ENCODE data around the gene MCAM.

The MCAM gene

GRCh38 chr11:119355091-119355843 lies 38.3 kb upstream of the MCAM start:
- TF ChIP-seq CTCF (conservative IDR thresholded peaks at IDR 0.05; ENCODE audit: control insufficient read depth, insufficient read depth, low read depth, low read length): no peak
- no peak overlapping the region for H3K4me3 ChIP-seq (ENCODE audit: control insufficient read depth, low read depth, low read length)
- no peak for DNase-seq (ENCODE audit: low read depth)

GRCh38 chr11:119352857-119353260 lies 35.9 kb upstream of the MCAM start:
- no peak overlapping the region for H3K4me3 ChIP-seq (ENCODE audit: control insufficient read depth, low read depth, low read length)
- no peak for DNase-seq (ENCODE audit: low read depth)
- TF ChIP-seq CTCF (conservative IDR thresholded peaks at IDR 0.05; ENCODE audit: control insufficient read depth, insufficient read depth, low read depth, low read length): no peak

- DNase-seq (ENCODE audit: low read depth): no peak
- TF ChIP-seq CTCF (conservative IDR thresholded peaks at IDR 0.05; ENCODE audit: control insufficient read depth, insufficient read depth, low read depth, low read length): no peak
- H3K4me3 ChIP-seq (ENCODE audit: control insufficient read depth, low read depth, low read length): no peak overlapping the region
These were observed 34.3 kb upstream of the MCAM start for GRCh38 chr11:119351232-119351631.

- DNase-seq (ENCODE audit: low read depth): no peak
- TF ChIP-seq CTCF (conservative IDR thresholded peaks at IDR 0.05; ENCODE audit: control insufficient read depth, insufficient read depth, low read depth, low read length): no peak
- no peak overlapping the region for H3K4me3 ChIP-seq (ENCODE audit: control insufficient read depth, low read depth, low read length)
These were observed 33.4 kb upstream of the MCAM start for GRCh38 chr11:119350302-119350701.

GRCh38 chr11:119347940-119348605 lies 31.1 kb upstream of the MCAM start:
- no peak overlapping the region for H3K4me3 ChIP-seq (ENCODE audit: control insufficient read depth, low read depth, low read length)
- no peak for TF ChIP-seq CTCF (conservative IDR thresholded peaks at IDR 0.05; ENCODE audit: control insufficient read depth, insufficient read depth, low read depth, low read length)
- DNase-seq (ENCODE audit: low read depth): no peak

- no peak for TF ChIP-seq CTCF (conservative IDR thresholded peaks at IDR 0.05; ENCODE audit: control insufficient read depth, insufficient read depth, low read depth, low read length)
- peak; percentile 69 for DNase-seq (ENCODE audit: low read depth)
- no peak overlapping the region for H3K4me3 ChIP-seq (ENCODE audit: control insufficient read depth, low read depth, low read length)
These were observed 30.3 kb upstream of the MCAM start for GRCh38 chr11:119347242-119347641.
